Muscle of leg (tissue), 11 donors: ENCODE data around the gene MED27. TPM values are rescaled to one million over a fixed set of nuclear protein-coding genes. Genes with fewer than 3 reads are reported as not detected.

Source experiments
- DNase-seq: peaks from one replicate; pipeline ENCODE4 v3.0.0; 2013
- H3K27ac ChIP-seq: one replicate; pipeline ENCODE4 v1.5.1; 2013; ENCODE audit warnings: mild to moderate bottlenecking, low read length, control low read depth
- H3K27me3 ChIP-seq: one replicate; pipeline ENCODE4 v1.6.1; 2013; ENCODE audit warnings: low read length; ENCODE audit not compliant: control insufficient read depth, insufficient read depth
- H3K36me3 ChIP-seq: one replicate; pipeline ENCODE4 v1.6.1; 2013; ENCODE audit warnings: low read length; ENCODE audit not compliant: control insufficient read depth, insufficient read depth
- H3K4me1 ChIP-seq: one replicate; pipeline ENCODE4 v1.6.1; 2013; ENCODE audit warnings: low read length; ENCODE audit not compliant: control insufficient read depth, insufficient read depth
- H3K4me3 ChIP-seq: one replicate; pipeline ENCODE4 v1.5.1; 2013; ENCODE audit warnings: low read length, control low read depth
- H3K9me3 ChIP-seq: replicated peaks from 2 replicates; pipeline ENCODE4 v1.6.1; 2013; ENCODE audit warnings: low read depth, low read length; ENCODE audit not compliant: control insufficient read depth
- WGBS: methylation state at CpG from one replicate; pipeline ENCODE4 v1.1.5; 2013; ENCODE audit warnings: missing lambda C conversion rate; ENCODE audit not compliant: insufficient coverage; 5-methylcytosine and 5-hydroxymethylcytosine counted together
- polyA plus RNA-seq, 8 donors: library from polyadenylated mRNA; unstranded; fragments of 120-200 nt; gene quantifications; one replicate each; pipeline versions ENCODE4 v1.2.1 to v1.2.3, GENCODE V29; 2013; ENCODE audit warnings: inconsistent platforms in 1 of 8, low replicate concordance in 1 of 8; ENCODE audit not compliant: insufficient read length in 8 of 8, insufficient read depth in 1 of 8
- total RNA-seq: library from RNA; stranded (reverse); fragments of 120-200 nt; gene quantifications from one replicate; pipeline ENCODE4 v1.2.4, GENCODE V29; 2013

MED27 gene
- total and polyA plus RNA-seq, 9 donors = 11.9 to 17.2 (median 15.0) TPM

GRCh38 chr9:131869348-131869747, 210.3 kb downstream of the MED27 start:
- no peak overlapping the region for H3K4me3 ChIP-seq
- H3K36me3 ChIP-seq = no peaks in the 10 kb centered on the region
- no peak for DNase-seq
- WGBS = 55% methylated on average over 4 of the region's 8 CpGs
- no peak overlapping the region for H3K27ac ChIP-seq
- no peaks in the 10 kb centered on the region for H3K27me3 ChIP-seq
- H3K4me1 ChIP-seq = no peaks in the 10 kb centered on the region
- H3K9me3 ChIP-seq = no peaks in the 10 kb centered on the region

GRCh38 chr9:131868766-131869165, 210.9 kb downstream of the MED27 start:
- Histone ChIP-seq H3K4me3 (no peak overlapping the region), H3K36me3 (peaks cover under 1% of the 10 kb centered on the region), H3K27ac (no peak overlapping the region), H3K9me3 (no peaks in the 10 kb centered on the region), H3K4me1 (no peaks in the 10 kb centered on the region), H3K27me3 (no peaks in the 10 kb centered on the region)
- WGBS = 61% methylated on average over 9 of the region's 10 CpGs
- peak; percentile 81 for DNase-seq

GRCh38 chr9:131867611-131868192, 212.0 kb downstream of the MED27 start:
- DNase-seq = no peak
- H3K27ac ChIP-seq = no peak overlapping the region
- H3K9me3 ChIP-seq = no peaks in the 10 kb centered on the region
- H3K27me3 ChIP-seq = no peaks in the 10 kb centered on the region
- H3K36me3 ChIP-seq = peaks cover 2% of the 10 kb centered on the region
- no peak overlapping the region for H3K4me3 ChIP-seq
- no CpG with 5 or more reads among the region's 6 CpGs for WGBS
- no peaks in the 10 kb centered on the region for H3K4me1 ChIP-seq

- no peak overlapping the region for H3K27ac ChIP-seq
- WGBS = 58% methylated on average over 10 of the region's 10 CpGs
- no peak for DNase-seq
- H3K9me3 ChIP-seq = no peaks in the 10 kb centered on the region
- H3K4me1 ChIP-seq = no peaks in the 10 kb centered on the region
- H3K36me3 ChIP-seq = peaks cover 5% of the 10 kb centered on the region
- no peak overlapping the region for H3K4me3 ChIP-seq
- H3K27me3 ChIP-seq = no peaks in the 10 kb centered on the region
These were observed 214.0 kb downstream of the MED27 start for GRCh38 chr9:131865446-131866195.

- 86% methylated on average over 12 of the region's 14 CpGs for WGBS
- Histone ChIP-seq H3K9me3 (no peaks in the 10 kb centered on the region), H3K36me3 (peaks cover 12% of the 10 kb centered on the region), H3K4me3 (no peak overlapping the region), H3K4me1 (no peaks in the 10 kb centered on the region), H3K27ac (no peak overlapping the region), H3K27me3 (no peaks in the 10 kb centered on the region)
- no peak for DNase-seq
These were observed 215.1 kb downstream of the MED27 start for GRCh38 chr9:131864531-131864930.

- Histone ChIP-seq H3K27me3 (no peaks in the 10 kb centered on the region), H3K4me3 (no peak overlapping the region), H3K27ac (no peak overlapping the region), H3K36me3 (peaks cover 13% of the 10 kb centered on the region), H3K9me3 (no peaks in the 10 kb centered on the region), H3K4me1 (no peaks in the 10 kb centered on the region)
- 57% methylated on average over 11 of the region's 16 CpGs for WGBS
- DNase-seq = no peak
These were observed 216.3 kb downstream of the MED27 start for GRCh38 chr9:131863306-131863896.

GRCh38 chr9:131862261-131862660, 217.4 kb downstream of the MED27 start:
- Histone ChIP-seq H3K36me3 (peaks cover 13% of the 10 kb centered on the region), H3K27me3 (no peaks in the 10 kb centered on the region), H3K9me3 (no peaks in the 10 kb centered on the region), H3K4me1 (no peaks in the 10 kb centered on the region), H3K4me3 (no peak overlapping the region), H3K27ac (no peak overlapping the region)
- peak; percentile 13 for DNase-seq
- 88% methylated on average over 18 of the region's 18 CpGs for WGBS

- H3K27me3 ChIP-seq = peaks cover 2% of the 10 kb centered on the region
- no peak for DNase-seq
- H3K9me3 ChIP-seq = no peaks in the 10 kb centered on the region
- H3K27ac ChIP-seq = no peak overlapping the region
- peaks cover 13% of the 10 kb centered on the region for H3K36me3 ChIP-seq
- no peak overlapping the region for H3K4me3 ChIP-seq
- peaks cover under 1% of the 10 kb centered on the region for H3K4me1 ChIP-seq
- WGBS = 71% methylated on average over 3 of the region's 13 CpGs
These were observed 219.2 kb downstream of the MED27 start for GRCh38 chr9:131860430-131860829.

GRCh38 chr9:131858147-131858546, 221.5 kb downstream of the MED27 start:
- 76% methylated on average over 9 of the region's 12 CpGs for WGBS
- no peak overlapping the region for H3K4me3 ChIP-seq
- H3K27me3 ChIP-seq = peaks cover 7% of the 10 kb centered on the region

GRCh38 chr9:131856105-131856504, 223.6 kb downstream of the MED27 start:
- H3K27ac ChIP-seq = no peak overlapping the region
- no peak overlapping the region for H3K4me3 ChIP-seq
- no peak for DNase-seq
- H3K4me1 ChIP-seq = peaks cover 19% of the 10 kb centered on the region
- 53% methylated on average over 11 of the region's 21 CpGs for WGBS
- no peaks in the 10 kb centered on the region for H3K9me3 ChIP-seq
- peaks cover 8% of the 10 kb centered on the region for H3K36me3 ChIP-seq
- peaks cover 7% of the 10 kb centered on the region for H3K27me3 ChIP-seq

More at GRCh38 chr9:131858147-131858546, 221.5 kb downstream of the MED27 start:
- peaks cover 10% of the 10 kb centered on the region for H3K36me3 ChIP-seq
- H3K4me1 ChIP-seq = peaks cover 12% of the 10 kb centered on the region
- no peak for DNase-seq
- H3K9me3 ChIP-seq = no peaks in the 10 kb centered on the region
- H3K27ac ChIP-seq = no peak overlapping the region
